ENCODE results near the gene OPN1MW.
"Not testable (repeated sequence)": the region's sequence is repeated elsewhere in the genome, so short reads cannot be mapped to it uniquely, and the experiment has no call there.

Gene OPN1MW

DNA sequence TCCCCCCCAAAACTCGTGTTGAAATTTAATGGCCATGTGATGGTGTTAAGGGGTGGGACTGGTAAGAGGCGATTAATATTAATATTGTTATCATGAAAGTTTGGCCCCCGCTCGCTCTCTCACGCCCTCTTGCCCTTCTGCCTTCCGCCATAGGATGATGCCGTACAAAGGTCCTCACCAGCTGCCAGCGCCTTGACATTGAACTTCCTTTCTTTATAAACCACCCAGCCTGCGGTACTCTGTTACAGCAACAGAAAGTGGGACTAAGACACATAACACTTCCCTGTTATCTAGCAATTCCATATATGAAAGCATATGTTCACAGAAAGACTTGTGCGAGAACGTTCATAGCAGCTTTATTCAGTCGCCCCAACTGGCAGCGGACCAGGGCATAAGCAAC lies 14.0 kb upstream of the OPN1MW start:
- H3K4me3 Mint-ChIP-seq; H3K27me3 Mint-ChIP-seq; H3K4me1 Mint-ChIP-seq (ENCODE audit: low read depth); H3K9me3 Mint-ChIP-seq; intact Hi-C loops (cut with micrococcal nuclease); H3K27ac Mint-ChIP-seq; H3K36me3 Mint-ChIP-seq (ENCODE audit: low read depth): not testable (repeated sequence)

DNA sequence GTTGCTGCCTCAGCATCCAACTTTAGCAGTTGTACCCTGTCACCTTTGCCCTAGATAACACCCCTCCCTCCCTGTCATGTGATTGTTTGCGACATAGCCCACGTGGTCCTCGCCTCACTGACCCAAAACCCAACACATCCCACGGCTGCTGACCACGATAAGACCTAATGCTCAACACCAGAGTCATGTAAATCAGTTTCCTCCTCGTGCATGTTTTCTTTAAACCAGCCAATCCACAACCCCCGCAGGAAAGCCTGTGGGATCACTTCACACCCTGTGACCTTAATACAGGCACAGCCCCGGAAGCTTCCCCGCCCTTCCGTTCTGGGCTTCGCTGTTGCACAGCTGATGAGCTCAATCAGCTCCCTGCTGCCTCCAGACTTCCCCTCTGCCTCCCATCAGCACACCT lies 9.9 kb upstream of the OPN1MW start:
- H3K4me1 Mint-ChIP-seq (ENCODE audit: low read depth); H3K36me3 Mint-ChIP-seq (ENCODE audit: low read depth); H3K27ac Mint-ChIP-seq; H3K9me3 Mint-ChIP-seq; intact Hi-C loops (cut with micrococcal nuclease); H3K27me3 Mint-ChIP-seq; H3K4me3 Mint-ChIP-seq: not testable (repeated sequence)

DNA sequence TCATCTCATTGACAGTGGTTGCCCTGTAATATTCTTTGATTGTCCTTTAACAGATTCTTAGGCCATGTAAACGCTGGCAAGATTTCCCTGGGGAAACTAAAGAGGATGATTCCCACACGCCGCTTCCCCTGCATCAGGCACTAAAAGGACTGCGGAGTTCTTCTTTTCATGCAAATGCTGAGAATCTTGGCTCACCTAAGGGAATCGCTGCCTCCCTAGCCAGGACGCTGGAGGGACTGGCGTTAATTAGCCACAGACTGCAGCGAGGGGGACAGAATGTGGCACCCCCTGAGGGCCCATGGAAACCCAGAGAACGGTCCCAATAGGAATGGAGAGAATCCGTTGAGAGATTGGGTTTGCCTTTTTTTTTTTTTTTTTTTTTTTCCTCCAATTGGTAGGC lies 8.0 kb upstream of the OPN1MW start:
- H3K4me3 Mint-ChIP-seq; H3K27me3 Mint-ChIP-seq; H3K36me3 Mint-ChIP-seq (ENCODE audit: low read depth); H3K4me1 Mint-ChIP-seq (ENCODE audit: low read depth); intact Hi-C loops (cut with micrococcal nuclease); H3K9me3 Mint-ChIP-seq; H3K27ac Mint-ChIP-seq: not testable (repeated sequence)

DNA sequence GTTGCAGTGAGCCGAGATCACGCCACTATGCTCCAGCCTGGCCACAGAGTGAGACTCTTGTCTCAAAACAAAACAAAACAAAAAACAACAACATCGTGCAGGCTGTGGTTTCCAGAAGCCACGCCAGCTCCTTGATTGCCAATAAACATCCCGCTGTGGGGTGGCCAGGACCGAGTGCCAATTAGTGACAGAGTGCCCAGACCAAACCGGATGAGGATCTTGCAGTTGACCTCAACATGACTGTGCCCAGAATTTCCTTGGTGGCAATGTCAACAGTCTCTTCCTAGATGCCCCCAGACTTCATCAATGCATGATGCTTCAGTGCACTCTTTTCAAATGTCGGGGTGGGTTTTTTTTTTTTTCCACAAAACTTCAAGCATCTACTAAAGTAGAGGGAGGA lies 1.4 kb downstream of the OPN1MW start:
- H3K9me3 Mint-ChIP-seq; intact Hi-C loops (cut with micrococcal nuclease); H3K36me3 Mint-ChIP-seq (ENCODE audit: low read depth); H3K4me1 Mint-ChIP-seq (ENCODE audit: low read depth); H3K4me3 Mint-ChIP-seq; H3K27ac Mint-ChIP-seq; H3K27me3 Mint-ChIP-seq: not testable (repeated sequence)

DNA sequence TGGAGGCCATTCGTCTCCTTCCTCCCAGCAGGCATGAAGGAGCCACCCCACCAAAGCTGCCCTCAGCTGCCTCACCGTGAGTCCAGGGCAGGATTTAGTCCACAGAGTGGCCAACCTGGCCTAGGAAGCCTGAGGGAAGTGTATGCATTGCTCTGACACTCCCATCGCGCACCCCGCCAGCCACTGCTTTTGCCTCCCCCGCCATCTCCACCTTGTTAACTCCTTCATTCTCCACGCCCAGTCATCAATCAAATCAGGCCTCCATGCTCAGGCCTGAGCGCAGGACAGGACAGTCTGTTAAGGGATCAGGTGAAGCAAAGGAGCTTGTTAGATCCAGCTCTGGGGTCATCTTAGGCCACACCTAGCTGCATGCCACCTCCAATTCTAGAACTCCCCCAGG lies 10.4 kb downstream of the OPN1MW start:
- H3K9me3 Mint-ChIP-seq; H3K27ac Mint-ChIP-seq; H3K27me3 Mint-ChIP-seq; H3K4me3 Mint-ChIP-seq; intact Hi-C loops (cut with micrococcal nuclease); H3K4me1 Mint-ChIP-seq (ENCODE audit: low read depth); H3K36me3 Mint-ChIP-seq (ENCODE audit: low read depth): not testable (repeated sequence)

DNA sequence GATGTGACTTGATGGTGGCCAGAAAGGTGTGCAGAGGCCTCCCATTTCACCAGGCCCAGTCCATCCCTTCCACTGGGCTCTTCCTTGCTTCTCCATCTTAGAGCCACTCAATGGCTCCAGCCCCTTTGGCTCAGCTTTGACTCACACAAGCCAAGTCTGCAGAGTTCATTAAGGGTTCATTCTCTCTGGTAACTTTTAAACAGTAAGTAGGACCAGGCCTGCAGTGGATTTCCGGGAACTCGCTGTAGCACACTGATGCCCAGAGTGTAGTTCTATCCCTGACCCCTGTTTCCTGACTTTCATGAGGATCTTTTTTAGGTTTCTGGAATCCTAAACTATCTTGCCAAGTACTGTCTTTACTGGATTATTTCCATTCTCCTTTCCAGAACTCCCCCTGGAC lies 11.9 kb downstream of the OPN1MW start:
- intact Hi-C loops (cut with micrococcal nuclease); H3K4me3 Mint-ChIP-seq; H3K4me1 Mint-ChIP-seq (ENCODE audit: low read depth); H3K27ac Mint-ChIP-seq; H3K36me3 Mint-ChIP-seq (ENCODE audit: low read depth); H3K27me3 Mint-ChIP-seq; H3K9me3 Mint-ChIP-seq: not testable (repeated sequence)

DNA sequence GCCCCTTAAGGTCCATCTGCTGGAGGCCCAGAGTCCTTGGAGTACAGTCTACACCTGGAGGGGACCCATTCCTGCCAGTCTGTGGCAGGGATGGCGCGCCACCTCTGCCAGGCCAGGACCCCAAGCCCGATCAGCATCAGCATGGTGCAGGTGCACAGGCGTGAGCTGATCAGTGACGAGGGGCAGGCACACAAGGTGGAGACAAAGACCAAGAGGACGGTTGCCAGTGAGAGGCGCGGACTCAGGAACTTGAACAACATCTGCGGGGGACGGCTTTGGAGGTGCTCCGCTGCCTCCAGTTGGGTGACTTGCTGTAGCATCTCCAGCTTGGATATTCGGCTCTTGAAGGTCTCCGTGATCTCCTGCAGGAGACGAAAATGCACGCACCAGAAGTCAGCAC lies 14.1 kb downstream of the OPN1MW start:
- intact Hi-C loops (cut with micrococcal nuclease); H3K36me3 Mint-ChIP-seq (ENCODE audit: low read depth); H3K27ac Mint-ChIP-seq; H3K4me3 Mint-ChIP-seq; H3K27me3 Mint-ChIP-seq; H3K9me3 Mint-ChIP-seq; H3K4me1 Mint-ChIP-seq (ENCODE audit: low read depth): not testable (repeated sequence)

DNA sequence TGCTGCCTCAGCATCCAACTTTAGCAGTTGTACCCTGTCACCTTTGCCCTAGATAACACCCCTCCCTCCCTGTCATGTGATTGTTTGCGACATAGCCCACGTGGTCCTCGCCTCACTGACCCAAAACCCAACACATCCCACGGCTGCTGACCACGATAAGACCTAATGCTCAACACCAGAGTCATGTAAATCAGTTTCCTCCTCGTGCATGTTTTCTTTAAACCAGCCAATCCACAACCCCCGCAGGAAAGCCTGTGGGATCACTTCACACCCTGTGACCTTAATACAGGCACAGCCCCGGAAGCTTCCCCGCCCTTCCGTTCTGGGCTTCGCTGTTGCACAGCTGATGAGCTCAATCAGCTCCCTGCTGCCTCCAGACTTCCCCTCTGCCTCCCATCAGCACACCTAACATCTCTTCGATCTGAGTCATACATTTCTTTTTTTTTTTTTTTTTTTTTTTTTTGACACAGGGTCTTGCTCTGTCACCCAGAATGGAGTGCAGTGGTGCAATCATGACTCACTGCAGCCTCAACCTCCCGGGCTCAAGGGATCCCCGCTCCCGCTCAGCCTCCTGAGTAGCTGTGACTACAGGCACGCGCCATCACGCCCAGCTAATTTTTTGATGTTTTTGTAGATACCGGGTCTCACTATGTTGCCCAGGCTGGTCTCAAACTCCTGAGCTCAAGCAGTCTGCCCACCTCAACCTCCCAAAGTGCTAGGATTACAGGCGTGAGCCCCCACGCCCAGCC lies 27.4 kb downstream of the OPN1MW start:
- H3K4me1 Mint-ChIP-seq (ENCODE audit: low read depth); H3K4me3 Mint-ChIP-seq; H3K27me3 Mint-ChIP-seq; H3K27ac Mint-ChIP-seq; intact Hi-C loops (cut with micrococcal nuclease); H3K36me3 Mint-ChIP-seq (ENCODE audit: low read depth); H3K9me3 Mint-ChIP-seq: not testable (repeated sequence)

DNA sequence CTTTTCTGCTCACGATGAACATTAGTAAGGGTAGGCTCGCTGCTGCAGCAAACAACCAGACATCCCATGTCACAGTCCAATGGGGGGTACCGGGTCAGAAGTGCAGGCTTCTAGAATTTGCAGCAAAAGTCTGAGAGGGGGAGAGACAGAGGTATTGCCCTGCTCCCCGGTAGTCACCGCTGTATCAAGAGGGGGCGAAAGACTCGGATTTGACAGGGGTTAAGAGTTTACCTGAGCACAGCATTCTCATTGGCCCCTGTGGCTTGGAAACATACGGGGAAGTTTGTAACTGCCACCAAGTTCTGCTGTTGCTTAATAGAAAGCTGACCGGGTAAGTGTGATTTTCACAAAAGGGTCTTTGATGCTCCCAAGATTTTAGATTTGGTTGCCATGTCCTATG lies 28.7 kb downstream of the OPN1MW start:
- H3K4me1 Mint-ChIP-seq (ENCODE audit: low read depth); intact Hi-C loops (cut with micrococcal nuclease); H3K27ac Mint-ChIP-seq; H3K9me3 Mint-ChIP-seq; H3K36me3 Mint-ChIP-seq (ENCODE audit: low read depth); H3K27me3 Mint-ChIP-seq; H3K4me3 Mint-ChIP-seq: not testable (repeated sequence)

DNA sequence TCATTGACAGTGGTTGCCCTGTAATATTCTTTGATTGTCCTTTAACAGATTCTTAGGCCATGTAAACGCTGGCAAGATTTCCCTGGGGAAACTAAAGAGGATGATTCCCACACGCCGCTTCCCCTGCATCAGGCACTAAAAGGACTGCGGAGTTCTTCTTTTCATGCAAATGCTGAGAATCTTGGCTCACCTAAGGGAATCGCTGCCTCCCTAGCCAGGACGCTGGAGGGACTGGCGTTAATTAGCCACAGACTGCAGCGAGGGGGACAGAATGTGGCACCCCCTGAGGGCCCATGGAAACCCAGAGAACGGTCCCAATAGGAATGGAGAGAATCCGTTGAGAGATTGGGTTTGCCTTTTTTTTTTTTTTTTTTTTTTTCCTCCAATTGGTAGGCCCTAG lies 29.1 kb downstream of the OPN1MW start:
- H3K27ac Mint-ChIP-seq; H3K9me3 Mint-ChIP-seq; H3K4me3 Mint-ChIP-seq; intact Hi-C loops (cut with micrococcal nuclease); H3K4me1 Mint-ChIP-seq (ENCODE audit: low read depth); H3K36me3 Mint-ChIP-seq (ENCODE audit: low read depth); H3K27me3 Mint-ChIP-seq: not testable (repeated sequence)

DNA sequence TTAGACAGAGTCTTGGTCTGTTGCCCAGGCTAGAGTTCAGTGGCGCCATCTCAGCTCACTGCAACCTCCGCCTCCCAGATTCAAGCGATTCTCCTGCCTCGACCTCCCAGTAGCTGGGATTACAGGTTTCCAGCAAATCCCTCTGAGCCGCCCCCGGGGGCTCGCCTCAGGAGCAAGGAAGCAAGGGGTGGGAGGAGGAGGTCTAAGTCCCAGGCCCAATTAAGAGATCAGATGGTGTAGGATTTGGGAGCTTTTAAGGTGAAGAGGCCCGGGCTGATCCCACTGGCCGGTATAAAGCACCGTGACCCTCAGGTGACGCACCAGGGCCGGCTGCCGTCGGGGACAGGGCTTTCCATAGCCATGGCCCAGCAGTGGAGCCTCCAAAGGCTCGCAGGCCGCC lies 37.1 kb downstream of the OPN1MW start, which contains the start of gene OPN1MW2:
TSS of gene OPN1MW2 (plus strand) at position 301 of the 400 bp plus-strand sequence. CDS start at position 361, 60 bp downstream.
- H3K27ac Mint-ChIP-seq; intact Hi-C loops (cut with micrococcal nuclease); H3K4me3 Mint-ChIP-seq; H3K4me1 Mint-ChIP-seq (ENCODE audit: low read depth); H3K36me3 Mint-ChIP-seq (ENCODE audit: low read depth); H3K27me3 Mint-ChIP-seq; H3K9me3 Mint-ChIP-seq: not testable (repeated sequence)

DNA sequence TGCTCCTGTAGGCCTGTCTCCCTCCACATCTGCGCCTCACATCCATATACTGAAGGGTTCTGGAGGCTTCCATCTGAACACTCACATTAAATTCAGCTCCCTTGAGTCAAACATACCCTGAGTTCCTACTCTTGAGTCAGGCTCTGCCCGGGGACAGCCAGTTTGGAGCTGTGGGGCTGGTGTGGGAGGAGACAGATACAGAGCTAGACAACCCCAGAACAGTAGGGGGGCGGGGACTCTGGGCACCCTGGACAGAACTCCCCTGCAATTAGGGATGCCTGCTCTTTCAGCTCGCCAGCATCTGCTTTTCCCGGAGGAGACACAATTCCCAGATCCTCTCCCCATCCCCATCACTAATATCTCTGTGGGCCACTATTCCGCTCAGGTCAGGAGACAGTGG lies 42.9 kb downstream of the OPN1MW start:
- H3K27me3 Mint-ChIP-seq; intact Hi-C loops (cut with micrococcal nuclease); H3K27ac Mint-ChIP-seq: not testable (repeated sequence)

DNA sequence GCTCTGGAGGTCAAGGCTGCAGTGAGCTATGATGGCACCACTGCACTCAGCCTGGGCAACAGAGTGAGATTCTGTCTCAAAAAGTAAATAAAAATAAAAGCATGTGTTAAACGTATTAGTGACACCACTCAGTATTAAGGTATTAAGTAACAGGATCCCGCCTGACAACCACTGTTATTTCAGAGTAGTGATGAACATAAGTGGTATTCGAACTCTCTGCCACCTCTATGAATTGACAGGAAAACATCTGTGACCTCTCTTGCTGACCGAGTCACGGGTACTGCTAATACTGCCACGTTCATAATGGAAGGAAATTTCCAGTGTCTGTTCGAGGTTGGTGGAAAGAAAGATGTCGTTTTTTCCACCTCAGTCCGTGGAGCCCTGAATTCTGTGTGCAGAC lies 44.3 kb downstream of the OPN1MW start:
- H3K9me3 Mint-ChIP-seq; H3K27me3 Mint-ChIP-seq; H3K4me3 Mint-ChIP-seq; H3K27ac Mint-ChIP-seq; H3K36me3 Mint-ChIP-seq (ENCODE audit: low read depth); H3K4me1 Mint-ChIP-seq (ENCODE audit: low read depth); intact Hi-C loops (cut with micrococcal nuclease): not testable (repeated sequence)

More for the DNA sequence above, 42.9 kb downstream of the OPN1MW start:
- H3K9me3 Mint-ChIP-seq; H3K4me3 Mint-ChIP-seq; H3K4me1 Mint-ChIP-seq (ENCODE audit: low read depth); H3K36me3 Mint-ChIP-seq (ENCODE audit: low read depth): not testable (repeated sequence)

DNA sequence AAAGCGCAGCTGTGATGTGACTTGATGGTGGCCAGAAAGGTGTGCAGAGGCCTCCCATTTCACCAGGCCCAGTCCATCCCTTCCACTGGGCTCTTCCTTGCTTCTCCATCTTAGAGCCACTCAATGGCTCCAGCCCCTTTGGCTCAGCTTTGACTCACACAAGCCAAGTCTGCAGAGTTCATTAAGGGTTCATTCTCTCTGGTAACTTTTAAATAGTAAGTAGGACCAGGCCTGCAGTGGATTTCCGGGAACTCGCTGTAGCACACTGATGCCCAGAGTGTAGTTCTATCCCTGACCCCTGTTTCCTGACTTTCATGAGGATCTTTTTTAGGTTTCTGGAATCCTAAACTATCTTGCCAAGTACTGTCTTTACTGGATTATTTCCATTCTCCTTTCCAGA lies 49.0 kb downstream of the OPN1MW start:
- H3K27me3 Mint-ChIP-seq; H3K9me3 Mint-ChIP-seq; intact Hi-C loops (cut with micrococcal nuclease); H3K4me3 Mint-ChIP-seq; H3K4me1 Mint-ChIP-seq (ENCODE audit: low read depth); H3K36me3 Mint-ChIP-seq (ENCODE audit: low read depth); H3K27ac Mint-ChIP-seq: not testable (repeated sequence)

DNA sequence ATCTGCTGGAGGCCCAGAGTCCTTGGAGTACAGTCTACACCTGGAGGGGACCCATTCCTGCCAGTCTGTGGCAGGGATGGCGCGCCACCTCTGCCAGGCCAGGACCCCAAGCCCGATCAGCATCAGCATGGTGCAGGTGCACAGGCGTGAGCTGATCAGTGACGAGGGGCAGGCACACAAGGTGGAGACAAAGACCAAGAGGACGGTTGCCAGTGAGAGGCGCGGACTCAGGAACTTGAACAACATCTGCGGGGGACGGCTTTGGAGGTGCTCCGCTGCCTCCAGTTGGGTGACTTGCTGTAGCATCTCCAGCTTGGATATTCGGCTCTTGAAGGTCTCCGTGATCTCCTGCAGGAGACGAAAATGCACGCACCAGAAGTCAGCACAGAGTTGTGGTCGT lies 51.2 kb downstream of the OPN1MW start:
- H3K27ac Mint-ChIP-seq; H3K4me1 Mint-ChIP-seq (ENCODE audit: low read depth); H3K27me3 Mint-ChIP-seq; H3K9me3 Mint-ChIP-seq; H3K4me3 Mint-ChIP-seq; intact Hi-C loops (cut with micrococcal nuclease); H3K36me3 Mint-ChIP-seq (ENCODE audit: low read depth): not testable (repeated sequence)

All from dendritic cell treated with granulocyte-macrophage colony-stimulating factor and Interleukin-4, amounts not matched to agents 40 ng/mL and 50 ng/mL, for 4 days (primary cell).